Sigmoid colon (tissue), 3 donors: ENCODE measurements around the gene ZNF335.

Experiments
- POLR2A ChIP-seq, 2 donors: fragments of 450-650 bp; IDR thresholded peaks; one replicate each; pipeline ENCODE4 v1.6.1; 2016; ENCODE audit warnings: antibody characterized with exemption in 2 of 2, mild to moderate bottlenecking in 2 of 2, moderate library complexity in 2 of 2
- TF ChIP-seq, protein P1 (sequence below), 4 experiments: fragments of 450-650 bp in 3 of 4; fragments of 200-600 bp in 1 of 4; IDR thresholded peaks; one replicate each; pipeline ENCODE4 v1.5.1; 2016 to 2019; ENCODE audit warnings: antibody characterized with exemption in 4 of 4, mild to moderate bottlenecking in 3 of 4, moderate library complexity in 2 of 4

DNA sequence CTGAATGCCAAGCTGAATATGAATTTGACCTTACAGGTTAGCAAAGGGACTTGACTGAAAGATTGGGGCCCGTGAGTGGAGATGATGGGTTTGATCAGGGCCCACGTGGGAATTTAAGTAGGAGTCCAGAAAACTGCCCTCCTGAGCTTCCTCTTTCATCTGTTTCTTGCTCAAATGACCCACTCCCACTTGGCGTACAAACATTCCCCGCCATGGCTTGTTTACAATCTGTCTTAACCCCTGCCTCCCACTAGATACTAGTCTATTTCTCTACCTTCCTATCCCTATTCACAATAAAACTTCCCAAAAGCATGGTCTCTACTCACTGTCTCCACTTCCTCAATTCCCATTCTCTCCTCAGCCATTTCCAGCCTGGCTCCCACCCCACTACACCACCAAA, 46.1 kb upstream of the ZNF335 start:
- no peak for TF ChIP-seq POLR2A (IDR thresholded peaks at IDR 0.05)
- TF ChIP-seq, protein P1, sequence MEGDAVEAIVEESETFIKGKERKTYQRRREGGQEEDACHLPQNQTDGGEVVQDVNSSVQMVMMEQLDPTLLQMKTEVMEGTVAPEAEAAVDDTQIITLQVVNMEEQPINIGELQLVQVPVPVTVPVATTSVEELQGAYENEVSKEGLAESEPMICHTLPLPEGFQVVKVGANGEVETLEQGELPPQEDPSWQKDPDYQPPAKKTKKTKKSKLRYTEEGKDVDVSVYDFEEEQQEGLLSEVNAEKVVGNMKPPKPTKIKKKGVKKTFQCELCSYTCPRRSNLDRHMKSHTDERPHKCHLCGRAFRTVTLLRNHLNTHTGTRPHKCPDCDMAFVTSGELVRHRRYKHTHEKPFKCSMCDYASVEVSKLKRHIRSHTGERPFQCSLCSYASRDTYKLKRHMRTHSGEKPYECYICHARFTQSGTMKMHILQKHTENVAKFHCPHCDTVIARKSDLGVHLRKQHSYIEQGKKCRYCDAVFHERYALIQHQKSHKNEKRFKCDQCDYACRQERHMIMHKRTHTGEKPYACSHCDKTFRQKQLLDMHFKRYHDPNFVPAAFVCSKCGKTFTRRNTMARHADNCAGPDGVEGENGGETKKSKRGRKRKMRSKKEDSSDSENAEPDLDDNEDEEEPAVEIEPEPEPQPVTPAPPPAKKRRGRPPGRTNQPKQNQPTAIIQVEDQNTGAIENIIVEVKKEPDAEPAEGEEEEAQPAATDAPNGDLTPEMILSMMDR (IDR thresholded peaks at IDR 0.05) = no peak
